WTC11 (cell line): ENCODE data around the gene EDN2. TPM values are rescaled to one million over a fixed set of nuclear protein-coding genes. Genes with fewer than 3 reads are reported as not detected.

Experiments used
- ATAC-seq: fragments of 200-7000 bp; cut with Tn5 transposase; 2 replicates; pipeline ENCODE4 v1.10.0; 2021; ENCODE audit warnings: mild to moderate bottlenecking, moderate library complexity
- CTCF ChIA-PET: fragments of 300-600 bp; sonication (Branson Sonifier 250); formaldehyde crosslinking; loops from one replicate; lab custom pipeline; 2021; ENCODE audit warnings: antibody characterized with exemption; lab: Charles Lee
- POLR2A ChIA-PET: fragments of 350-600 bp; sonication (Branson Sonifier 250); formaldehyde crosslinking; loops from one replicate; lab custom pipeline; 2021; ENCODE audit warnings: antibody characterized with exemption; lab: Charles Lee
- DNase-seq: peaks from one replicate; pipeline ENCODE4 v3.0.0; 2021; ENCODE audit warnings: low spot score
- H3K27ac Mint-ChIP-seq: 2 replicates; pipeline ENCODE4 v1.8.0; 2021; ENCODE audit warnings: mixed read lengths
- H3K27me3 Mint-ChIP-seq: 2 replicates; pipeline ENCODE4 v1.8.0; 2021; ENCODE audit warnings: low read depth, mild to moderate bottlenecking, moderate library complexity, mixed read lengths
- H3K36me3 Mint-ChIP-seq: 2 replicates; pipeline ENCODE4 v1.8.0; 2021; ENCODE audit warnings: mixed read lengths
- H3K4me1 Mint-ChIP-seq: 2 replicates; pipeline ENCODE4 v1.8.0; 2022; ENCODE audit warnings: mixed read lengths
- H3K4me3 Mint-ChIP-seq: 2 replicates; pipeline ENCODE4 v1.8.0; 2021; ENCODE audit warnings: mild to moderate bottlenecking, moderate library complexity, mixed read lengths
- H3K9me3 Mint-ChIP-seq: 2 replicates; pipeline ENCODE4 v1.8.0; 2021; ENCODE audit warnings: mixed read lengths
- CBFB ChIP-seq: sonication (generic); formaldehyde crosslinking; IDR thresholded peaks from 2 replicates; pipeline ENCODE4 v1.8.1; 2022; ENCODE audit warnings: mild to moderate bottlenecking, low read depth, missing genetic modification reagents
- CREB1 ChIP-seq: sonication (generic); formaldehyde crosslinking; IDR thresholded peaks from 2 replicates; pipeline ENCODE4 v1.8.0; 2023; ENCODE audit warnings: mild to moderate bottlenecking, missing genetic modification reagents
- CTCF ChIP-seq: fragments of 200-600 bp; IDR thresholded peaks from 2 replicates; pipeline ENCODE4 v1.8.0; 2022; ENCODE audit warnings: antibody characterized with exemption
- E2F5 ChIP-seq: sonication (generic); formaldehyde crosslinking; IDR thresholded peaks from 2 replicates; pipeline ENCODE4 v1.8.1; 2022; ENCODE audit warnings: mild to moderate bottlenecking, moderate library complexity, missing genetic modification reagents
- ELF4 ChIP-seq: sonication (generic); formaldehyde crosslinking; IDR thresholded peaks from 2 replicates; pipeline ENCODE4 v1.8.1; 2022; ENCODE audit warnings: low read depth, mild to moderate bottlenecking, moderate library complexity, missing genetic modification reagents
- ESRRA ChIP-seq: sonication (generic); formaldehyde crosslinking; IDR thresholded peaks from 2 replicates; pipeline ENCODE4 v1.8.1; 2022; ENCODE audit warnings: mild to moderate bottlenecking, missing genetic modification reagents, borderline replicate concordance
- FOXJ3 ChIP-seq: sonication (generic); formaldehyde crosslinking; IDR thresholded peaks from 2 replicates; pipeline ENCODE4 v1.9.0; 2021; ENCODE audit warnings: missing genetic modification reagents, mild to moderate bottlenecking, borderline replicate concordance
- FOXP1 ChIP-seq: sonication (generic); formaldehyde crosslinking; IDR thresholded peaks from 2 replicates; pipeline ENCODE4 v1.8.0; 2022; ENCODE audit warnings: missing genetic modification reagents, mild to moderate bottlenecking, moderate library complexity, borderline replicate concordance
- GRHL2 ChIP-seq: fragments of 250-450 bp; sonication (Bioruptor Pico); IDR thresholded peaks from 2 replicates; pipeline ENCODE4 v1.8.0; 2022; ENCODE audit warnings: mild to moderate bottlenecking, moderate library complexity; ENCODE audit not compliant: insufficient replicate concordance, severe bottlenecking
- GTF2I ChIP-seq: fragments of 250-450 bp; sonication (Bioruptor Pico); conservative IDR thresholded peaks from 2 replicates; pipeline ENCODE4 v1.4.0; 2021; ENCODE audit warnings: mild to moderate bottlenecking
- MXD4 ChIP-seq: fragments of 250-450 bp; sonication (Bioruptor Pico); IDR thresholded peaks from 2 replicates; pipeline ENCODE4 v1.8.0; 2021; ENCODE audit warnings: mild to moderate bottlenecking, moderate library complexity, borderline replicate concordance
- NFYB ChIP-seq: sonication (generic); formaldehyde crosslinking; conservative IDR thresholded peaks from 2 replicates; pipeline ENCODE4 v1.8.0; 2022; ENCODE audit warnings: low read depth, missing genetic modification reagents
- NR3C1 ChIP-seq: sonication (generic); formaldehyde crosslinking; conservative IDR thresholded peaks from 2 replicates; pipeline ENCODE4 v1.8.1; 2023; ENCODE audit warnings: low read depth, mild to moderate bottlenecking, missing genetic modification reagents
- PREB ChIP-seq: sonication (generic); formaldehyde crosslinking; IDR thresholded peaks from 2 replicates; pipeline ENCODE4 v1.8.1; 2022; ENCODE audit warnings: mild to moderate bottlenecking, missing genetic modification reagents, moderate library complexity, borderline replicate concordance
- PRRX2 ChIP-seq: fragments of 250-450 bp; sonication (Bioruptor Pico); IDR thresholded peaks from 2 replicates; pipeline ENCODE4 v1.8.0; 2021; ENCODE audit warnings: mild to moderate bottlenecking
- SOX15 ChIP-seq: fragments of 250-450 bp; sonication (Bioruptor Pico); IDR thresholded peaks from 2 replicates; pipeline ENCODE4 v1.9.0; 2021; ENCODE audit warnings: mild to moderate bottlenecking
- SP1 ChIP-seq: sonication (generic); formaldehyde crosslinking; conservative IDR thresholded peaks from 2 replicates; pipeline ENCODE4 v1.8.1; 2022; ENCODE audit warnings: missing genetic modification reagents
- ZNF532 ChIP-seq: fragments of 250-450 bp; sonication (Bioruptor Pico); IDR thresholded peaks from 2 replicates; pipeline ENCODE4 v1.9.0; 2021; ENCODE audit warnings: mild to moderate bottlenecking, borderline replicate concordance
- total RNA-seq: library from RNA; stranded (reverse); gene quantifications from 3 replicates; pipeline ENCODE4 v1.2.3, GENCODE V29; 2021

The EDN2 gene
- total RNA-seq, 1 experiment from 2014 or later = 0.33 TPM

- TF ChIP-seq SOX15 (CRISPR knock-in tag) (no peak), GRHL2 (CRISPR knock-in tag) (no peak), NR3C1 (no peak), CREB1 (CRISPR knock-in tag) (no peak), MXD4 (no peak)
Observed at GRCh38 chr1:41462680-41463004, 21.8 kb downstream of the EDN2 start (continued).

GRCh38 chr1:41461790-41462679, 22.4 kb downstream of the EDN2 start:
- ChIA-PET POLR2A (no interaction called here), CTCF (interaction anchor here (1.5 to 1.9 kb wide), 2 partner anchors 11 to 30 kb away, joined by 4 to 5 read pairs; no protein-coding TSS in a partner anchor)
- Mint-ChIP-seq H3K27me3 (no peaks in the 10 kb centered on the region), H3K4me3 (no peak overlapping the region), H3K9me3 (peaks cover 6% of the 10 kb centered on the region), H3K4me1 (no peaks in the 10 kb centered on the region), H3K36me3 (no peaks in the 10 kb centered on the region), H3K27ac (no peak overlapping the region)
- TF ChIP-seq ELF4 = no peak
- TF ChIP-seq PRRX2 (CRISPR knock-in tag) = no peak
- TF ChIP-seq FOXP1 (CRISPR knock-in tag) = no peak
- no peak for TF ChIP-seq GTF2I (CRISPR knock-in tag)
- TF ChIP-seq ESRRA = no peak
- no peak for TF ChIP-seq ZNF532 (CRISPR knock-in tag)
- no peak for TF ChIP-seq NFYB (CRISPR knock-in tag)
- TF ChIP-seq SP1 (CRISPR knock-in tag) = no peak
- TF ChIP-seq PREB (CRISPR knock-in tag) = no peak
- TF ChIP-seq FOXJ3 = no peak
- TF ChIP-seq E2F5 (CRISPR knock-in tag) = no peak
- TF ChIP-seq CBFB (CRISPR knock-in tag) = no peak
- DNase-seq = no peak
- ATAC-seq = no peak

GRCh38 chr1:41456847-41457540, 27.5 kb downstream of the EDN2 start:
- Mint-ChIP-seq H3K36me3 (no peaks in the 10 kb centered on the region), H3K4me3 (no peak overlapping the region), H3K4me1 (no peaks in the 10 kb centered on the region), H3K27me3 (no peaks in the 10 kb centered on the region), H3K9me3 (no peaks in the 10 kb centered on the region), H3K27ac (no peak overlapping the region)
- CTCF ChIA-PET = no interaction called here
- DNase-seq = no peak
- ATAC-seq = no peak
- no peak for TF ChIP-seq CTCF
- POLR2A ChIA-PET = no interaction called here
